HUES48 (cell line): ENCODE results near the gene NKX2-4.
A peak's percentile ranks its signal among the peaks of the same experiment; 100 is the strongest.

Experiments used
- H3K27ac ChIP-seq: one replicate; pipeline ENCODE4 v1.7.0; 2013; ENCODE audit warnings: low read depth, low read length, inconsistent platforms
- H3K27me3 ChIP-seq: 2 replicates; pipeline ENCODE4 v1.6.1; 2013; ENCODE audit warnings: mild to moderate bottlenecking, low read length; ENCODE audit not compliant: control insufficient read depth, insufficient read depth
- H3K36me3 ChIP-seq: 2 replicates; pipeline ENCODE4 v1.6.1; 2013; ENCODE audit warnings: low read length; ENCODE audit not compliant: control insufficient read depth, insufficient read depth
- H3K4me1 ChIP-seq: 2 replicates; pipeline ENCODE4 v1.6.1; 2013; ENCODE audit warnings: mild to moderate bottlenecking, low read length; ENCODE audit not compliant: control insufficient read depth, insufficient read depth
- H3K4me3 ChIP-seq: 2 replicates; pipeline ENCODE4 v1.5.1; 2013; ENCODE audit warnings: mild to moderate bottlenecking, low read depth, low read length
- H3K9ac ChIP-seq: 2 replicates; pipeline ENCODE4 v1.6.1; 2013; ENCODE audit warnings: mild to moderate bottlenecking, low read depth, low read length, moderate library complexity
- H3K9me3 ChIP-seq: 2 replicates; pipeline ENCODE4 v1.6.1; 2013; ENCODE audit warnings: low read length; ENCODE audit not compliant: control insufficient read depth, insufficient read depth

Gene NKX2-4

DNA sequence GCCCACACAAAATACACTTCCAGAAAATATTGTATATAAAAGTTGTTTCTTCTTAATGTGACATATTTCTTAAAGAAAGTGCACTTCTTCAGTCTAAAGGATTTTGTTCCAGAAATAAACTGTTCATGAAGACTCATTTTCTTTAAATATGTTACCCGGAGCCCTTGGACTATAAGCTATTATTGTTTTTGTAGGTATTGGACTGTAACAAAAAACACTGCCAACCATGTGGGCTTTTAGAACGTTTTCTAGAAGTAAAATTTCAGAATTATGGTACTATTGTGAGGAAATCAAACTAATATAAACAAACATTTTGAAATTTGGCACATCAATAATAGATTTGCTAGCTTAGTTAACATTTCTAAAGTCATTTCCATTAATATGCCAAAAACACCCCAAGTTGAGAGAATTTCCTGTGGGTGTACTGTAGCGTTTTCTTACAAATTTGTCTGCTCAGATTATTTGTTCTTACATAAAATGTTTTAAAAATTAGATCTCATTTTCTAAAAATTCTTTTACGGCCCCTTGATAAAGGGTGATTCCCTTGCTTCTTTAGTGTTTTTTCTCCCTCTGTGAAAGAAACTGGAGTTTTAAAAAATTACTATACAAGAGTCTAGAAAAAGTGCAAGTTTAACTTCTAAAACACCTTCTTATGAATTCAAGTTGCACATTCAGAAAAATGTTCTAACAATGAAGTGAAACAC, 3.4 kb downstream of the NKX2-4 start:
- peaks cover 85% of the 10 kb centered on the region for H3K27me3 ChIP-seq
- no peak overlapping the region for H3K9ac ChIP-seq
- H3K36me3 ChIP-seq: peaks cover 7% of the 10 kb centered on the region
- H3K4me1 ChIP-seq: peaks cover 22% of the 10 kb centered on the region
- H3K27ac ChIP-seq: no peak overlapping the region
- H3K9me3 ChIP-seq: no peaks in the 10 kb centered on the region
- no peak overlapping the region for H3K4me3 ChIP-seq

DNA sequence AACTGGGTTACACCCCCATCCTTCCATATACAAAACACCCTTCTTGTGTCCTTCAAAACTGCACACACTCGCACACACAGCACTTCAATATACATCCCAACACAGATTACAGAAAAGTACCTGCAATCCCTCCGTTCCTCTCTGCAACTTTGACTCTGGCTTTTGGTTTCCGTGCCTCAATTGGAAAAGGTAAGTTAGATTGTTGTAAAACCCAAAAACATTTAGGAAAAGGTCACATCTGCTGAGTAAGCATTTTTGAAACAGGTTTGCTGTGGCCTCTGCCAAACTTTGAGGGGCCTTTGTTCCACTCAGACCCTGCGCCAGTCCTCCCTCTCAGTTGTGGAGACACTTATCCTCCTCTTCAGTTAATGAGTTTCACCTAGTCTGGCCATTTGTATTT, 4.2 kb downstream of the NKX2-4 start:
- peaks cover 77% of the 10 kb centered on the region for H3K27me3 ChIP-seq
- H3K36me3 ChIP-seq: peaks cover 10% of the 10 kb centered on the region
- no peak overlapping the region for H3K27ac ChIP-seq
- H3K4me1 ChIP-seq: peaks cover 22% of the 10 kb centered on the region
- H3K9me3 ChIP-seq: no peaks in the 10 kb centered on the region
- H3K4me3 ChIP-seq: no peak overlapping the region
- no peak overlapping the region for H3K9ac ChIP-seq

DNA sequence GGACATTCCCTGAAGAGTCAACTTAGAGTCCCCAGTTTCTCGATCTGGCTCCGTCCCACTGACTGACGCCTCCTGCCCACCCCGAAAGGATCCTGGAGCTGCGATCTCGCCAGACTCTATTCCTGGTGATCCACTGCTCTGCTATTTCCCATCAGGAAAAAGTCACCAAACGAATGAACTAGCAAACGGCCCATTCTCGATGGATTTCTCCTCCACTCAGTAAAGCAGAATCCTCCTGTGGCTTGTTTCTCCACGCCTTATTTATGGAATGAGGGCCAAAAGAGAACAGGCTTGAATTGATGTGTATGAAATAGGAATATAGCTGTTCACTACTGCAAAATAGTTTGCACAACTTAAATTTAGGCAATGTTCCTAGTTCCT, 5.4 kb downstream of the NKX2-4 start:
- H3K4me1 ChIP-seq: peaks cover 22% of the 10 kb centered on the region
- peaks cover 65% of the 10 kb centered on the region for H3K27me3 ChIP-seq
- peak overlapping the region; percentile 56 for H3K4me3 ChIP-seq
- H3K27ac ChIP-seq: no peak overlapping the region
- no peaks in the 10 kb centered on the region for H3K9me3 ChIP-seq
- peaks cover 21% of the 10 kb centered on the region for H3K36me3 ChIP-seq
- peak overlapping the region; percentile 12; the same call in 1 of the 2 replicates for H3K9ac ChIP-seq

DNA sequence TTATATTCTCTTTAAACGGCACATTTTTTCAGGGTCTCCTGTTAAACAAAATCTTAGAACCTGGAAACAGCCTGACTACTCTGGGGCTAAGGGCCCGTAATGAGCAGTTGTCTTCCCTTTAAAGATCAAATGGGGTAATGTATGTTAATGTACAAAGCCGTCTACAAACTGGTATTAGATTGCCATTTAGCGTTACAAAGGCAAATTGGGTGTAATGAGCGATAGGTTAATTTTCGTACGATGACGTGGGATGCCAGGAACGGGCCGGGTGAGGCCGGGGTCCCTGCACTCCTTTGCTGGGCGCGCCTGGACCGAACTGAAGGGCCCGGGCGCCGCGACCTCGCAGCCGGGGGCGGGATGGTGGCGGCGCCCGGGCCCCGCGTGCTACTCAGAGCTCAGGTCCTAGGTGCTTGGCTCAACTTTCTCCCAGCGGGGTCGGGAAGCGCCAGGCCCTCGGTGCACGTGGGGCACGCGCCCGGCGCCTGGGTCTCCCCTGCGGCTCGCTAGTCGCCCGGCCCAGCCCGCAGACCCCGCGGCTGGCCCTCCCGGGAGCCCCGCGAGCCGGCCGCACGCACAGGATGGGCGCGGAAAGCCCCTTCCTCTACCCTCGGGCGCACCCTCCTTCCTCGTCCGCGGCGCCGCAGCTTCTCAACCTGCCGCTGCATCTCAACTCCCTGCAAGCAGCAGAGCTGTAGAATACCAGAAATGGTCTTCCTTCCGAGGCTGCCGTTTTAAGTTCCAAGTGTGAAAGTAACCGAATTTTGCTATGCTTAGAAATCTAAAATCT, 5.9 kb downstream of the NKX2-4 start:
- Histone ChIP-seq H3K4me3 (peak overlapping the region; percentile 56), H3K36me3 (peaks cover 27% of the 10 kb centered on the region), H3K27me3 (peaks cover 59% of the 10 kb centered on the region), H3K4me1 (peaks cover 22% of the 10 kb centered on the region), H3K9me3 (no peaks in the 10 kb centered on the region), H3K27ac (no peak overlapping the region), H3K9ac (peak overlapping the region; percentile 12; the same call in 1 of the 2 replicates)

DNA sequence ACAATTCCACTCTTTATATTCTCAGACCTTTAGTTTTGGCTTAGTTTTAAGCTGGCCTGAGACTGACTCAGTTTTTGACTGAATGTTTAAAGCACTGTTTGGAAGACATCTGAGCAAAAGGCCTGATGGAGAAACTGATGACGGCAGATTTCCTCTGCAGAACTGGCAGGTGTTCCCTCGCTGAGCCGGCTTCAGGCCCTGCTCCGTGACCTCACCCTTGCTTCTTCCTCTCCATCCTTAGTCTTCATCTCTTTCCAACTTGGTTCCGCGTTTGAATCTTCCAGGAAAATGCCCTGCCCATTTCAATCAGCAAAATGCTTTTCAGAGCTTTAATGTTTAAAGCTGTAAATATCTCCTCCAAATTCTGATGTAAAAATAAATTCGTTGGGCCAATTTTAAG, 6.6 kb downstream of the NKX2-4 start:
- no peaks in the 10 kb centered on the region for H3K9me3 ChIP-seq
- no peak overlapping the region for H3K9ac ChIP-seq
- H3K4me1 ChIP-seq: peaks cover 22% of the 10 kb centered on the region
- H3K27ac ChIP-seq: no peak overlapping the region
- H3K27me3 ChIP-seq: peaks cover 53% of the 10 kb centered on the region
- H3K4me3 ChIP-seq: no peak overlapping the region
- H3K36me3 ChIP-seq: peaks cover 33% of the 10 kb centered on the region

DNA sequence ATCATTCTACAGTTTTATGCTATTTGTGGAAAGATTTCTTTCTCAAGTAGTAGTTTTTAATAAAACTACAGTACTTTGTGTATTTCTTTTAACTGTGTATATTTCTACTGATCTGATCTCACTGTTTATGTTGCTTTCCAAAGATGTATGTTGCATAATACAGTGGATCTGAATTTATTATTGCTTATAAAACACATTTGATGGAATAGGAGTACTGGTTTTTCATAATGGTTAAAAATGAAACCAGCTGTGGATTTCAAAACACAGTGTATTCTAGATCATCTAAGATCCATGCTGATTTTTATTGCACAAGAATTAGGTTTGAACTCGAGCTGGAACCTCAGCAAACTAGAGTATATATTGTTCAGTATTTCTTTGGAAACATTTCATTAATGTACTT, 8.0 kb downstream of the NKX2-4 start:
- H3K4me3 ChIP-seq: no peak overlapping the region
- H3K9me3 ChIP-seq: no peaks in the 10 kb centered on the region
- H3K4me1 ChIP-seq: peaks cover 19% of the 10 kb centered on the region
- peaks cover 39% of the 10 kb centered on the region for H3K27me3 ChIP-seq
- H3K9ac ChIP-seq: no peak overlapping the region
- peaks cover 42% of the 10 kb centered on the region for H3K36me3 ChIP-seq
- no peak overlapping the region for H3K27ac ChIP-seq

DNA sequence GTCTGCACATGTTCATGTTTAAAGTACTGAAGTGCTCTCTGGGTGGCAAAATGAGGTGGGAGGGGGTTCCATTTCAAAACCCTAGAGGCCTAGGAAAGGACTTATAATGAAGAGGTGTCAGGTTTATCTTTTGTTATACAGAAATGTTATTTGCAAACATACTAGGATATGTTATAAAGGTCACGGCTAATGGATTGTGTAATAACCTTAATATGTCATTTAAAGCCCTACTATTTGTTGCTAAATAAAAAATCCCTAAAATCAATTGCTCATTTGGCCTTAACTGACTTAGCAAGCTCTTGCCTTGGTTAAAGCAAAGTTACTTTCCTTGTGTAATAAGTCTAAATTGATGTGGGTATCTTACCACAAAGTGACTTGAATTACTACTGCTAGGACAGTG, 8.8 kb downstream of the NKX2-4 start:
- no peak overlapping the region for H3K9ac ChIP-seq
- peaks cover 19% of the 10 kb centered on the region for H3K4me1 ChIP-seq
- no peaks in the 10 kb centered on the region for H3K9me3 ChIP-seq
- H3K4me3 ChIP-seq: no peak overlapping the region
- peaks cover 31% of the 10 kb centered on the region for H3K27me3 ChIP-seq
- H3K27ac ChIP-seq: no peak overlapping the region
- H3K36me3 ChIP-seq: peaks cover 50% of the 10 kb centered on the region

DNA sequence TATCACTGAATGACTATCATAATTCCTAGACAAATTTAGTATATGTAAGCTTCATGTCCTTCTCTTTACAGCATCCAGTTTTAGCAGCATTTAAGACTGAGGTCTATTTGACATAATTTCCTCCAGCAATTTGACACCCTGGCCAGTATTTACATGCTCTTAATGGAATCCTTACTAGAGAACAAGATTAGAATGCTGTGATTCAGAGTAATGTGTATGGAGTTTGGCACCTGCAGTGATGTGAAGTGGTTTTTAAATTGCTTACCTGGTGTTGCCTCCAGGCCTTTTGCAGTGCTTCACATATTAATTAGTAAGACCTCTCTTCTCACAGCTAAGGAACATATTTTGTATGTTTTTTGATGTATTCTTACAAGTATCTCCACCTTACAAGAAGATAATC, 9.8 kb downstream of the NKX2-4 start:
- Histone ChIP-seq H3K9me3 (no peaks in the 10 kb centered on the region), H3K36me3 (peaks cover 60% of the 10 kb centered on the region), H3K4me1 (peaks cover 15% of the 10 kb centered on the region), H3K27ac (no peak overlapping the region), H3K9ac (no peak overlapping the region), H3K27me3 (peaks cover 21% of the 10 kb centered on the region), H3K4me3 (no peak overlapping the region)

DNA sequence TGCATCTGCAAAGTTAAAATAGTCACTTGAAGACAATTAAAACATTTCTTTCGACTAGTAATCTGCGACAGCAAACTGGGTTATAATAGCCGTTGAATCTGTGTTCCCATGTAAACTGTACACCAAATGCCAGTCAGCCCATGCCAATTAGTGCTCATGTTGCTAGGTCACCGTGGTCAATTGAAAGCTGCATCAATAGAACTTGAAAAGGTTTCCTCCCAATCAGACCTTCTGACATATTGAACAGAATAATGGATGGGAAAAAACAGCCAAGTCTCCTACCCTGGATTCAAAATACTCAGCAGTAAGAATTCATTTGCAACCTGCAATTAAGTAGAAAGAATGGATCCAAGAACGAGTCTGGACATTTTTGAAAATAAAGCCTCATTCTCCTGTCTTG, 11.2 kb downstream of the NKX2-4 start:
- peaks cover 5% of the 10 kb centered on the region; the same call in 1 of the 2 replicates for H3K4me1 ChIP-seq
- H3K4me3 ChIP-seq: no peak overlapping the region
- no peaks in the 10 kb centered on the region for H3K9me3 ChIP-seq
- H3K9ac ChIP-seq: no peak overlapping the region
- H3K27ac ChIP-seq: no peak overlapping the region
- peaks cover 7% of the 10 kb centered on the region for H3K27me3 ChIP-seq
- peaks cover 73% of the 10 kb centered on the region for H3K36me3 ChIP-seq

DNA sequence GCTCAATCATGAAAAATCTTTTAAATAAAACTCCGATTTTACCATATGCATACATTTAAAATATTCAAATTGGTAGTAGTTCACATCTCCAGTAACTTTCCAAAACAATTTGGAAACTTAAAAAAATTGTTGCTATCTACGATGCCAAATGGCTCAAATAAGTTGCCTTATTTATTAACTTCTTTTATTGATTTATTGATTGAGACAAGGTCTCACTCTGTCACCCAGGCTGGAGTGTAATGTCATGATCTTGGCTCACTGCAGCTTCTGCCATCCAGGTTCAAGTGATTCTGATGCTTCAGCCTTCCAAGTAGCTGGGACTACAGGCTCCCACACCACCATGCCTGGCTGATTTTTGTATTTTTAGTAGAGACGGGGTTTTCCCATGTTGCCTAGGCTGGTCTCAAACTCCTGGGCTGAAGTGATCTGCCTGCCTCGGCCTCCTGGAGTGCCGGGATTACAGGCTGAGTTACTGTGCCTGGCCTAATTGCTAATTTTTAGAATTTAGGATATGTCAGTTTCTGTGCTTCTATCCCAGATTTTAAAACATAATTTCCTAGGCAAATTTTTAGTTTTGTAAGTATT, 12.9 kb downstream of the NKX2-4 start:
- no peaks in the 10 kb centered on the region for H3K9me3 ChIP-seq
- H3K27me3 ChIP-seq: no peaks in the 10 kb centered on the region
- H3K27ac ChIP-seq: no peak overlapping the region
- no peaks in the 10 kb centered on the region for H3K4me1 ChIP-seq
- no peak overlapping the region for H3K9ac ChIP-seq
- H3K36me3 ChIP-seq: peaks cover 81% of the 10 kb centered on the region
- H3K4me3 ChIP-seq: no peak overlapping the region

DNA sequence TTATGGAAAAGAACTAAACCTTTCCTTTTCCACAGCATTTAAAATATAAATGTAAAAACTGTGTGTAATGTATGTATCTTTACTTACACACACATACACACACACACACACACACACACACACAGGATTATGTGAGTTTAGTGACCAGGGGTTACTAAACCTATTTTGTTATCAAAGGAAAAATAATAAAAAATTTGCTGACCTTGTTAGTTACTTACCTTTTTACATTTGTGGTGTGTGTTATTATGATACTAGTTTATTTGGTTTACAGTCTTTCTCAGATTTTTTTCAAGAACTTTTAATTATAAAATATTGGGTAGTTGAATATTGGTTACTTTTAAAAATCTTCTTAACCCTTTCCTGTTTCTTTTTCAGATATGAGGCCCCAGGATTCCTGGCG, 15.7 kb downstream of the NKX2-4 start:
- peaks cover 69% of the 10 kb centered on the region for H3K36me3 ChIP-seq
- H3K9me3 ChIP-seq: no peaks in the 10 kb centered on the region
- H3K9ac ChIP-seq: no peak overlapping the region
- H3K27me3 ChIP-seq: no peaks in the 10 kb centered on the region
- H3K27ac ChIP-seq: no peak overlapping the region
- H3K4me3 ChIP-seq: no peak overlapping the region
- H3K4me1 ChIP-seq: no peaks in the 10 kb centered on the region
